ENCODE measurements around the gene GNG4. TPM values are rescaled to one million over a fixed set of nuclear protein-coding genes. Genes with fewer than 3 reads are reported as not detected.
"Not testable (repeated sequence)": the region's sequence is repeated elsewhere in the genome, so short reads cannot be mapped to it uniquely, and the experiment has no call there.

The GNG4 gene
- total RNA-seq, 2 experiments from 2014 or later, result not detected

DNA sequence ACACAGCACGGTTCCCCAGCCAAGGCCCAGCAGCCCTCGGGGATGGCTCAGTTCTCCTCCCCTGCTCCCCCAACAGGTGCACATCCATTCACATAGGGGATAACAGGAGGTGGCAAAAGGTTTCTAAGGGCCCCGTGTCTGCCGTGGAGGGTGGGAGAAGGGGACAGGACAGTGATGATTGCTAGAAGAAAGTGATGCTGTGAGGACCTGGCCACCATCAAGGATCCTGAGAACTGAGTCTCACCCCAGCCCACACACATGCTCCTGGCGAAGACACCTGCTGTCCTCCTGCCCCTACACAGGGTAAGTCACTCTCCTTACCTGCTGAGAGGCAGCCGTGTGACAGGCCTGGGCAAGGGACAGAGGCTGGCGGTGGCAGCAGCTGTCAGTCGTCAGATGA, 54.5 kb downstream of the GNG4 start:
- intact Hi-C loops (cut with micrococcal nuclease; ENCODE audit: unreplicated experiment), result no loop called here

DNA sequence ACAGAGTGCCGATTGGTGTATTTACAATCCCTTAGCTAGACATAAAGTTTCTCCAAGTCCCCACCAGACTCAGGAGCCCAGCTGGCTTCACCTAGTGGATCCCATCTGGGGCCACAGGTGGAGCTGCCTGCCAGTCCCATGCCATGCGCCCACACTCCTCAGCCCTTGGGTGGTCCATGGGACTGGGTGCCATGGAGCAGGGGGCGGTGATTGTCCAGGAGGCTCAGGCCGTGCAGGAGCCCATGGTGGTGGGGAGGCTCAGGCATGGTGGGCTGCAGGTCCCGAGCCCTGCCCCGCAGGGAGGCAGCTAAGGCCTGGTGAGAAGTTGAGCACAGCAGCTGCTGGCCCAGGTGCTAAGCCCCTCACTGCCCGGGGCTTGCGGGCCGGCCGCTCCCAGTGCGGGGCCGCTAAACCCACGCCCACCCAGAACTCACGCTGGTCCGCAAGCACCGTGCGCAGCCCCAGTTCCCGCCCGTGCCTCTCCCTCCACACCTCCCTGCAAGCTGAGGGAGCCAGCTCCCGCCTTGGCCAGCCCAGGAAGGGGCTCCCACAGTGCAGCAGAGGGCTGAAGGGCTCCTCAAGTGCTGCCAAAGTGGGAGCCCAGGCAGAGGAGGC, 55.2 kb downstream of the GNG4 start:
- DNase-seq (ENCODE audit: low spot score); H3K4me3 ChIP-seq (ENCODE audit: low read depth, low read length, poor library complexity, severe bottlenecking); H3K27ac ChIP-seq (ENCODE audit: low read depth, low read length, poor library complexity, severe bottlenecking); H4K20me1 ChIP-seq (ENCODE audit: insufficient read depth, low read length); H3K4me2 ChIP-seq (ENCODE audit: low read length); H2AFZ ChIP-seq (ENCODE audit: low read length); intact Hi-C loops (cut with micrococcal nuclease; ENCODE audit: unreplicated experiment); H3K4me1 ChIP-seq (ENCODE audit: insufficient read depth, low read length, poor library complexity, severe bottlenecking); CTCF ChIA-PET (ENCODE audit: unreplicated experiment); H3K79me2 ChIP-seq (ENCODE audit: insufficient read depth, low read depth, low read length); H3K9me2 ChIP-seq (ENCODE audit: insufficient read depth, low read length); H3K9me3 ChIP-seq (ENCODE audit: low read length); POLR2A ChIA-PET; H3K36me3 ChIP-seq (ENCODE audit: insufficient read depth, low read length); BruUV-seq (replicated peaks): not testable (repeated sequence)

More for the DNA sequence above, 54.5 kb downstream of the GNG4 start:
- ChIA-PET CTCF (ENCODE audit: unreplicated experiment) (interaction anchor here (0.8 kb wide), 1 partner anchor 12 kb away, joined by 4 read pairs; no protein-coding TSS in a partner anchor), POLR2A (no interaction called here)
- Histone ChIP-seq H3K79me2 (ENCODE audit: insufficient read depth, low read depth, low read length) (no peaks in the 10 kb centered on the region), H3K9me3 (ENCODE audit: low read length) (no peaks in the 10 kb centered on the region), H3K9me2 (ENCODE audit: insufficient read depth, low read length) (no peaks in the 10 kb centered on the region), H3K4me2 (ENCODE audit: low read length) (no peak overlapping the region), H2AFZ (ENCODE audit: low read length) (no peak overlapping the region), H4K20me1 (ENCODE audit: insufficient read depth, low read length) (no peaks in the 10 kb centered on the region), H3K4me3 (ENCODE audit: low read depth, low read length, poor library complexity, severe bottlenecking) (no peak overlapping the region), H3K36me3 (ENCODE audit: insufficient read depth, low read length) (no peaks in the 10 kb centered on the region), H3K4me1 (ENCODE audit: insufficient read depth, low read length, poor library complexity, severe bottlenecking) (no peaks in the 10 kb centered on the region), H3K27ac (ENCODE audit: low read depth, low read length, poor library complexity, severe bottlenecking) (no peak overlapping the region)
- TF ChIP-seq, protein P1, sequence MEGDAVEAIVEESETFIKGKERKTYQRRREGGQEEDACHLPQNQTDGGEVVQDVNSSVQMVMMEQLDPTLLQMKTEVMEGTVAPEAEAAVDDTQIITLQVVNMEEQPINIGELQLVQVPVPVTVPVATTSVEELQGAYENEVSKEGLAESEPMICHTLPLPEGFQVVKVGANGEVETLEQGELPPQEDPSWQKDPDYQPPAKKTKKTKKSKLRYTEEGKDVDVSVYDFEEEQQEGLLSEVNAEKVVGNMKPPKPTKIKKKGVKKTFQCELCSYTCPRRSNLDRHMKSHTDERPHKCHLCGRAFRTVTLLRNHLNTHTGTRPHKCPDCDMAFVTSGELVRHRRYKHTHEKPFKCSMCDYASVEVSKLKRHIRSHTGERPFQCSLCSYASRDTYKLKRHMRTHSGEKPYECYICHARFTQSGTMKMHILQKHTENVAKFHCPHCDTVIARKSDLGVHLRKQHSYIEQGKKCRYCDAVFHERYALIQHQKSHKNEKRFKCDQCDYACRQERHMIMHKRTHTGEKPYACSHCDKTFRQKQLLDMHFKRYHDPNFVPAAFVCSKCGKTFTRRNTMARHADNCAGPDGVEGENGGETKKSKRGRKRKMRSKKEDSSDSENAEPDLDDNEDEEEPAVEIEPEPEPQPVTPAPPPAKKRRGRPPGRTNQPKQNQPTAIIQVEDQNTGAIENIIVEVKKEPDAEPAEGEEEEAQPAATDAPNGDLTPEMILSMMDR (conservative IDR thresholded peaks at IDR 0.05; ENCODE audit: low read length), result no peak
- no peak for TF ChIP-seq EZH2phosphoT487 (IDR thresholded peaks at IDR 0.05; ENCODE audit: borderline replicate concordance, low read depth, low read length)
- no TSS peak for BruUV-seq (replicated peaks)
- DNase-seq (ENCODE audit: low spot score), result no peak

GRCh38 chr1:235588916-235589515, 60.6 kb downstream of the GNG4 start:
- Histone ChIP-seq H3K36me3 (ENCODE audit: insufficient read depth, low read length) (no peaks in the 10 kb centered on the region), H3K4me2 (ENCODE audit: low read length) (no peak overlapping the region), H3K4me3 (ENCODE audit: low read depth, low read length, poor library complexity, severe bottlenecking) (no peak overlapping the region), H3K9me2 (ENCODE audit: insufficient read depth, low read length) (no peaks in the 10 kb centered on the region), H3K79me2 (ENCODE audit: insufficient read depth, low read depth, low read length) (no peaks in the 10 kb centered on the region), H3K27ac (ENCODE audit: low read depth, low read length, poor library complexity, severe bottlenecking) (no peak overlapping the region), H4K20me1 (ENCODE audit: insufficient read depth, low read length) (no peaks in the 10 kb centered on the region), H3K4me1 (ENCODE audit: insufficient read depth, low read length, poor library complexity, severe bottlenecking) (no peaks in the 10 kb centered on the region), H2AFZ (ENCODE audit: low read length) (no peak overlapping the region), H3K9me3 (ENCODE audit: low read length) (peaks cover 18% of the 10 kb centered on the region)
- no TSS peak for BruUV-seq (replicated peaks)
- DNase-seq (ENCODE audit: low spot score), result peak; percentile 65
- intact Hi-C loops (cut with micrococcal nuclease; ENCODE audit: unreplicated experiment), result no loop called here
- ChIA-PET POLR2A (no interaction called here), CTCF (ENCODE audit: unreplicated experiment) (no interaction called here)
- TF ChIP-seq, protein P1 (conservative IDR thresholded peaks at IDR 0.05; ENCODE audit: low read length), result no peak
- TF ChIP-seq EZH2phosphoT487 (IDR thresholded peaks at IDR 0.05; ENCODE audit: borderline replicate concordance, low read depth, low read length), result no peak

All from OCI-LY7 (cell line).